ENCODE results near the gene NCSTN.
A peak's percentile ranks its signal among the peaks of the same experiment; 100 is the strongest.
"Not testable (repeated sequence)": the region's sequence is repeated elsewhere in the genome, so short reads cannot be mapped to it uniquely, and the experiment has no call there.

Gene NCSTN

GRCh38 chr1:160373696-160374095, 30.5 kb downstream of the NCSTN start:
- peak; percentile 66 to 83 (median 74) for DNase-seq

GRCh38 chr1:160374306-160375110, 31.3 kb downstream of the NCSTN start:
- DNase-seq, result peak; percentile 25 to 75 (median 60)

GRCh38 chr1:160375788-160376524, 32.8 kb downstream of the NCSTN start:
- peak; percentile 58 to 82 (median 76) for DNase-seq

GRCh38 chr1:160376525-160377131, 33.4 kb downstream of the NCSTN start:
- peak; percentile 66 to 83 (median 72) for DNase-seq

GRCh38 chr1:160377585-160378206, 34.5 kb downstream of the NCSTN start:
- no peak for DNase-seq

GRCh38 chr1:160384812-160385211, 41.6 kb downstream of the NCSTN start:
- DNase-seq, result not testable (repeated sequence)

- DNase-seq, result not testable (repeated sequence)
Measured at GRCh38 chr1:160388406-160388805, 45.2 kb downstream of the NCSTN start.

- no peak for DNase-seq
Measured at GRCh38 chr1:160394673-160395072, 51.5 kb downstream of the NCSTN start.

- no peak for DNase-seq
Measured at GRCh38 chr1:160397651-160398050, 54.5 kb downstream of the NCSTN start.

- DNase-seq, result no peak
Measured at GRCh38 chr1:160398823-160399222, 55.6 kb downstream of the NCSTN start.

GRCh38 chr1:160399544-160400222, 56.5 kb downstream of the NCSTN start:
- DNase-seq, result no peak

GRCh38 chr1:160400223-160400645, 57.1 kb downstream of the NCSTN start, which contains the start of gene VANGL2:
VANGL2 (plus strand) TSS chr1:160400564; CDS start chr1:160415838, 15,274 bp downstream.
- DNase-seq, result peak; percentile 30 to 67 (median 43)

- peak in 2 of 4 experiments; percentile 16 to 29 for DNase-seq
Measured at GRCh38 chr1:160400646-160401486, 57.7 kb downstream of the NCSTN start.

GRCh38 chr1:160401487-160401805, 58.3 kb downstream of the NCSTN start:
- no peak for DNase-seq

- peak in 2 of 4 experiments; percentile 20 to 26 for DNase-seq
Measured at GRCh38 chr1:160402001-160402795, 59.0 kb downstream of the NCSTN start.

- DNase-seq, result no peak
Measured at GRCh38 chr1:160403244-160403643, 60.1 kb downstream of the NCSTN start.

- DNase-seq, result no peak
Measured at GRCh38 chr1:160404094-160404493, 60.9 kb downstream of the NCSTN start.

GRCh38 chr1:160405331-160405877, 62.2 kb downstream of the NCSTN start:
- no peak for DNase-seq

- no peak for DNase-seq
Measured at GRCh38 chr1:160406131-160406968, 63.2 kb downstream of the NCSTN start.
